PC-9 (cell line): ENCODE measurements around the gene PRELID1. TPM values are rescaled to one million over a fixed set of nuclear protein-coding genes. Genes with fewer than 3 reads are reported as not detected.

ENCODE experiments used
- BruUV-seq: library from RNA; stranded (reverse); fragments of 400-500 nt; replicated peaks from 2 replicates; lab custom pipeline; 2021; lab: Mats Ljungman, UMichigan
- CTCF ChIA-PET: fragments of 300-600 bp; sonication (Branson Sonifier 250); formaldehyde crosslinking; loops from one replicate; lab custom pipeline; 2022; ENCODE audit warnings: antibody characterized with exemption; lab: Charles Lee
- POLR2A ChIA-PET: fragments of 300-600 bp; sonication (Branson Sonifier 250); formaldehyde crosslinking; loops from one replicate; lab custom pipeline; 2022; ENCODE audit warnings: antibody characterized with exemption; ENCODE audit not compliant: unreplicated experiment; lab: Charles Lee
- DNase-seq, 2 experiments: peaks; one replicate each; pipeline versions ENCODE4 v3.0.0 to v3.0.0-alpha.2; 2015 to 2022; ENCODE audit warnings: mixed read lengths in 1 of 2
- H2AFZ ChIP-seq: fragments of 200-600 bp; sonication (generic); 2 replicates; pipeline ENCODE4 v1.8.1; 2017; ENCODE audit warnings: antibody characterized with exemption
- H3F3A ChIP-seq: fragments of 200-600 bp; sonication (generic); 2 replicates; pipeline ENCODE4 v1.8.1; 2017; ENCODE audit warnings: antibody characterized with exemption, mild to moderate bottlenecking, low read depth; ENCODE audit not compliant: insufficient read depth
- H3K27ac ChIP-seq: fragments of 200-600 bp; sonication (generic); 2 replicates; pipeline ENCODE4 v1.6.1; 2016; ENCODE audit warnings: mixed run types
- H3K27me3 ChIP-seq: fragments of 200-600 bp; sonication (generic); 2 replicates; pipeline ENCODE4 v1.6.1; 2016; ENCODE audit warnings: low read depth, mixed run types; ENCODE audit not compliant: insufficient read depth
- H3K36me3 ChIP-seq: fragments of 200-600 bp; sonication (generic); 2 replicates; pipeline ENCODE4 v1.6.1; 2016; ENCODE audit warnings: low read depth, mixed run types
- H3K4me1 ChIP-seq: fragments of 200-600 bp; sonication (generic); replicated peaks from 2 replicates; pipeline ENCODE4 v1.6.1; 2016; ENCODE audit warnings: mixed run types; ENCODE audit not compliant: insufficient read depth
- H3K4me2 ChIP-seq: fragments of 200-600 bp; sonication (generic); 2 replicates; pipeline ENCODE4 v1.6.1; 2017; ENCODE audit warnings: mixed run types
- H3K4me3 ChIP-seq: fragments of 200-600 bp; sonication (generic); 2 replicates; pipeline ENCODE4 v1.6.1; 2016; ENCODE audit warnings: mixed run types
- H3K79me2 ChIP-seq: fragments of 200-600 bp; sonication (generic); 2 replicates; pipeline ENCODE4 v1.6.1; 2017; ENCODE audit warnings: low read depth, mixed run types
- H3K9me2 ChIP-seq: fragments of 200-600 bp; sonication (generic); 2 replicates; pipeline ENCODE4 v1.8.1; 2017; ENCODE audit warnings: mild to moderate bottlenecking; ENCODE audit not compliant: insufficient read depth
- H3K9me3 ChIP-seq: fragments of 200-600 bp; sonication (generic); 2 replicates; pipeline ENCODE4 v1.8.1; 2016; ENCODE audit warnings: low read depth; ENCODE audit not compliant: insufficient read depth
- H4K20me1 ChIP-seq: fragments of 200-600 bp; sonication (generic); 2 replicates; pipeline ENCODE4 v1.8.1; 2017; ENCODE audit not compliant: insufficient read depth
- CTCF ChIP-seq: fragments of 200-600 bp; sonication (generic); conservative IDR thresholded peaks from 2 replicates; pipeline ENCODE4 v1.6.1; 2017; ENCODE audit warnings: mixed run types, antibody characterized with exemption, mild to moderate bottlenecking, moderate library complexity
- EZH2 ChIP-seq: fragments of 200-600 bp; sonication (generic); IDR thresholded peaks from 2 replicates; pipeline ENCODE4 v1.8.0; 2017; ENCODE audit warnings: antibody characterized with exemption, low read depth
- intact Hi-C: fragments of 100-400 bp; cut with micrococcal nuclease; formaldehyde crosslinking; loops from one replicate; pipeline ENCODE4 v1.10.0; 2022; ENCODE audit not compliant: unreplicated experiment
- total RNA-seq: library from RNA; stranded (reverse); gene quantifications from 2 replicates; pipeline ENCODE4 v1.2.3, GENCODE V29; 2021

Gene PRELID1
- total RNA-seq, 1 experiment from 2014 or later: 189 TPM

- peaks cover 40% of the 10 kb centered on the region for H3K4me1 ChIP-seq
- no peak overlapping the region for H2AFZ ChIP-seq
- H3K9me2 ChIP-seq: no peaks in the 10 kb centered on the region
- ChIA-PET POLR2A (interaction anchor here (0.6 kb wide), 3 partner anchors 76 to 107 kb away, joined by 3 to 14 read pairs (median 4); no protein-coding TSS in a partner anchor), CTCF (interaction anchor here (0.6 to 0.9 kb wide), 2 partner anchors 50 to 144 kb away, joined by 3 to 4 read pairs; partner anchors contain the start of gene LMAN2)
- H3K36me3 ChIP-seq: no peaks in the 10 kb centered on the region; the same call in none of the 2 replicates
- peak overlapping the region; percentile 55 for H3K27ac ChIP-seq
- H3K4me3 ChIP-seq: no peak overlapping the region
- BruUV-seq: no TSS peak
- H3F3A ChIP-seq: peaks cover 47% of the 10 kb centered on the region
- peaks cover 25% of the 10 kb centered on the region for H3K79me2 ChIP-seq
- TF ChIP-seq CTCF (no peak), EZH2 (no peak)
- peaks cover 30% of the 10 kb centered on the region for H4K20me1 ChIP-seq
- H3K4me2 ChIP-seq: peak overlapping the region; percentile 97
- intact Hi-C loops: loop anchor here (2.0 to 5.0 kb wide), 4 partner anchors 164 to 654 kb away; partner anchors contain the start of genes DDX41 and TSPAN17
- no peaks in the 10 kb centered on the region for H3K27me3 ChIP-seq
- DNase-seq: peak; percentile 88 to 90
- no peaks in the 10 kb centered on the region for H3K9me3 ChIP-seq
Observed at GRCh38 chr5:177301503-177302165, 2.0 kb upstream of the PRELID1 start.

DNA sequence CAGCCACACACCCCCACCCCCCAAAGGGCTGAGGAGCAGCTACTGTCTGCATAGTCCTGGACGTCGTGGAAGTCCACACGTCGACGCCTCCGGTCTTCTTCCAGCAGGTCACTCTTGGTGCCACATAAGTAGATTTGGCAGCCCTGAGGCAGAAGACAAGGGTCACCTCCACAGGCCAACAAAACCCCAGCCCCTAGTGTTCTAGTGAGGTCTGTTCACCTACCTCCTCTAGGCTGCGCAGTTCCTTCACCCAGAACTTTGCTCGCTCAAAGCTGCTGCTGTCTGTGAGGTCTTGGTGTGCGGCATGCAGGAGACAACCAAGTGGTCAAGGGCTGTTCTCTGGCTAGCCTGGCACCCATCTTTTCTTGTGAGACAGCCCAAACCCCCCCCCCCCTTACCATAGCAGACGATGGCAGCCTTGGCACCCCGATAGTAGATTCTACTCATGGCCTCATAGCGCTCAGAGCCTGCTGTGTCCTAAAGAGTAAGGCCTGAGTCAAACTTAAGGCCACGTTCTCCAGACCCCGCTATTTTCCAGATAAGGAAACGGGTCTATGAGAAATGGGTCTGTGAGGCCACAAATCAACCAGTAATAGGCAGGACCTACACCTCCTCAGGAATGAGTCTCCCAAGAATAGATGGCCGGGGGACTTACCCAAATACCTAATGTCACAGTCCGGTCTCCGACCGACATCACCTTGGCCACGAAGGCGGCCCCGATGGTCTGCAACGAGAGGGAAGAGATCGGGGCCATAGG is 1.1 kb upstream of the PRELID1 start:
- H3K4me2 ChIP-seq: peak overlapping the region; percentile 97
- peaks cover 30% of the 10 kb centered on the region for H4K20me1 ChIP-seq
- DNase-seq: no peak

More for the DNA sequence above, 1.1 kb upstream of the PRELID1 start:
- Histone ChIP-seq H3K36me3 (peaks cover 3% of the 10 kb centered on the region), H3F3A (peaks cover 47% of the 10 kb centered on the region), H2AFZ (no peak overlapping the region), H3K9me3 (no peaks in the 10 kb centered on the region), H3K27ac (peak overlapping the region; percentile 55), H3K79me2 (peaks cover 25% of the 10 kb centered on the region), H3K9me2 (no peaks in the 10 kb centered on the region), H3K4me3 (peak overlapping the region; percentile 100; the same call in 1 of the 2 replicates), H3K27me3 (no peaks in the 10 kb centered on the region), H3K4me1 (peaks cover 40% of the 10 kb centered on the region)
- TF ChIP-seq EZH2: no peak
- TF ChIP-seq CTCF: no peak
- BruUV-seq: no TSS peak
- POLR2A ChIA-PET: interaction anchor here (0.6 kb wide), 1 partner anchor 108 kb away, joined by 14 read pairs; no protein-coding TSS in a partner anchor
- intact Hi-C loops: loop anchor here (5.0 kb wide), 3 partner anchors 165 to 655 kb away; partner anchors contain the start of genes DDX41 and TSPAN17
- CTCF ChIA-PET: interaction anchor here (0.9 kb wide), 1 partner anchor 49 kb away, joined by 4 read pairs; the partner anchor contains the start of gene LMAN2
